A549 treated with AZD2906 at 1 μM for 4 hours (cell line): ENCODE measurements around the gene NPIPB5. TPM values are rescaled to one million over a fixed set of nuclear protein-coding genes. Genes with fewer than 3 reads are reported as not detected.

ENCODE experiments used
- total RNA-seq: library from RNA; stranded (reverse); fragments of 200-300 nt; extraction: Qiagen RNA extraction; gene quantifications from 5 replicates; pipeline ENCODE4 v1.2.3, GENCODE V29; 2022

NPIPB5 gene
- total RNA-seq, result 22.8 to 33.9 TPM (median 25.5 TPM) in 5 replicates

DNA sequence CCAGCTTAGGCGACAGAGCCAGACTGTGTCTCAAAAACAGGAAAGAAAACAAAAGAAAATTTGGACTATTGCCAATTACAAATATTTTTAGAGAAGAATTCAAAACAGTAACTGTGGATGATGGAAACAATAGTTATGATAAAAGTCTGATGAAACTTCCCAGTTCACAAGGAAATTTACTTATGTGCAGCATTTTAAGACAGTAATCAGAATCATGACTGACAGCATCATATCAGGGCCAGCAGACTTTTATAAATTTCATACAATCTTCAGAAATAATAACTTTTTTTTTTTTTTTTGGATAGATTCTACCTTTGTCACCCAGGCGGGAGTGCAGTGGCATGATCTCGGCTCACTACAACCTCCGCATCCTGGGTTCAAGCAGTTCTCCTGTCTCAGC, at the start of gene NPIPB5:
NPIPB5 (plus strand) TSS at position 301 of the 400 bp plus-strand sequence. CDS start 2,911 bp downstream, outside the sequence.

Other genes starting within 250 kb of the NPIPB5 start
- gene POLR3E, start 213.5 kb upstream of the NPIPB5 start, total RNA-seq, result 29.3 to 36.4 TPM (median 32.0 TPM) in 5 replicates
- 34.3 to 43.6 TPM (median 39.6 TPM) in 5 replicates for gene CDR2, start 136.3 kb upstream of the NPIPB5 start, total RNA-seq